ENCODE results near the gene RTN1. TPM values are rescaled to one million over a fixed set of nuclear protein-coding genes. Genes with fewer than 3 reads are reported as not detected.

The RTN1 gene
- polyA plus RNA-seq, 2 of the 4 experiments (the other 2 are of a cell fraction), result 0.09 TPM; not detected in 1

- no peak for TF ChIP-seq GATA3 (IDR thresholded peaks at IDR 0.05; ENCODE audit: borderline replicate concordance)
- TF ChIP-seq NR3C1 (IDR thresholded peaks at IDR 0.05), result no peak
- no peak for TF ChIP-seq NFE2L2 (conservative IDR thresholded peaks at IDR 0.05; ENCODE audit: low read length)
- no peak overlapping the region for H3K4me2 ChIP-seq
- H3K9me3 ChIP-seq, result no peaks in the 10 kb centered on the region
- CTCF ChIA-PET, result no interaction called here
- ATAC-seq (no peak), DNase-seq (ENCODE audit: low read depth in 1 of 2, low spot score in 1 of 2) (no peak), FAIRE-seq (no peak)
- no peak overlapping the region for H3K27ac ChIP-seq
- no peaks in the 10 kb centered on the region for H3K4me1 ChIP-seq
- H3K4me3 ChIP-seq, result no peak overlapping the region
- POLR2A ChIA-PET, result no interaction called here
- WGBS (ENCODE audit: missing lambda C conversion rate), result 6% methylated on average over 3 of the region's 3 CpGs
Observed at GRCh38 chr14:59847711-59848110, 22.9 kb downstream of the RTN1 start.

GRCh38 chr14:59846595-59846994, 24.0 kb downstream of the RTN1 start:
- ChIA-PET CTCF (no interaction called here), POLR2A (no interaction called here)
- DNase-seq (ENCODE audit: low read depth in 1 of 2, low spot score in 1 of 2) (no peak), ATAC-seq (no peak), FAIRE-seq (no peak)
- WGBS (ENCODE audit: missing lambda C conversion rate), result 35% methylated on average over 2 of the region's 2 CpGs
- Histone ChIP-seq H3K27ac (no peak overlapping the region), H3K9me3 (no peaks in the 10 kb centered on the region), H3K4me1 (no peaks in the 10 kb centered on the region), H3K4me2 (no peak overlapping the region), H3K4me3 (no peak overlapping the region)
- TF ChIP-seq BHLHE40 (IDR thresholded peaks at IDR 0.05; ENCODE audit: low read depth, low read length) (no peak), ESRRA (IDR thresholded peaks at IDR 0.05; ENCODE audit: borderline replicate concordance, low read length) (no peak), HMGXB4 (CRISPR knock-in tag; IDR thresholded peaks at IDR 0.05; ENCODE audit: borderline replicate concordance) (no peak), BCL3 (IDR thresholded peaks at IDR 0.05) (no peak), USF2 (IDR thresholded peaks at IDR 0.05) (no peak), HOXB5 (CRISPR knock-in tag; IDR thresholded peaks at IDR 0.05) (no peak), EP300 (IDR thresholded peaks at IDR 0.05) (no peak), POLR2A (IDR thresholded peaks at IDR 0.05; ENCODE audit: low read length) (no peak), CBX2 (IDR thresholded peaks at IDR 0.05; ENCODE audit: borderline replicate concordance, low read depth) (no peak), POLR2AphosphoS2 (conservative IDR thresholded peaks at IDR 0.05; ENCODE audit: low read length) (no peak), KDM5A (IDR thresholded peaks at IDR 0.05) (no peak), EHF (CRISPR knock-in tag; IDR thresholded peaks at IDR 0.05) (no peak), ZC3H11A (IDR thresholded peaks at IDR 0.05) (no peak), HEYL (CRISPR knock-in tag; IDR thresholded peaks at IDR 0.05) (no peak), ZFP36 (IDR thresholded peaks at IDR 0.05; ENCODE audit: borderline replicate concordance, partially characterized antibody) (no peak), RFX5 (IDR thresholded peaks at IDR 0.05) (no peak)

GRCh38 chr14:59845245-59845644, 25.3 kb downstream of the RTN1 start:
- TF ChIP-seq TP53 (CRISPR knock-in tag; IDR thresholded peaks at IDR 0.05), result no peak
- Histone ChIP-seq H3K4me3 (no peak overlapping the region), H3K4me1 (no peaks in the 10 kb centered on the region), H3K4me2 (no peak overlapping the region), H3K27ac (no peak overlapping the region), H3K9me3 (no peaks in the 10 kb centered on the region)
- POLR2A ChIA-PET, result no interaction called here
- FAIRE-seq (no peak), DNase-seq (ENCODE audit: low read depth in 1 of 2, low spot score in 1 of 2) (no peak), ATAC-seq (no peak)
- 31% methylated on average over 3 of the region's 3 CpGs for WGBS (ENCODE audit: missing lambda C conversion rate)
- CTCF ChIA-PET, result no interaction called here
